GM21423 (cell line): ENCODE data around the gene RET.

Experiments used
- ATAC-seq: cut with Tn5 transposase; IDR thresholded peaks from one replicate; pipeline ENCODE4 v1.9.1; 2021; ENCODE audit warnings: mild to moderate bottlenecking, moderate library complexity; ENCODE audit not compliant: unreplicated experiment

Gene RET

DNA sequence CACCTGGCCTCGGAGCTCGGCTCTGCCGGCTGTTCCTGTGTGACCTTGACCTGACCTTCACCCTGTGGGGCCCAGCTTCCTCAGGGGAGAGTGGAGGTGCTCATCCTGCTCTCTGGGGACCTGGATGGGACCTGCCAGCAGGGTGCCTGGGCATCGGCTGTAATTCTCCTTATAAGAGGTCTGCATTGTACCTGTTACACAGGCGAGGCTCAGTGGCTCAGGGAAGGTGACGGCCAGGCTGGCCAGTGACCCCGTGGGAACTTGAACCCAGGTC lies 29.0 kb downstream of the RET start:
- no peak for ATAC-seq

DNA sequence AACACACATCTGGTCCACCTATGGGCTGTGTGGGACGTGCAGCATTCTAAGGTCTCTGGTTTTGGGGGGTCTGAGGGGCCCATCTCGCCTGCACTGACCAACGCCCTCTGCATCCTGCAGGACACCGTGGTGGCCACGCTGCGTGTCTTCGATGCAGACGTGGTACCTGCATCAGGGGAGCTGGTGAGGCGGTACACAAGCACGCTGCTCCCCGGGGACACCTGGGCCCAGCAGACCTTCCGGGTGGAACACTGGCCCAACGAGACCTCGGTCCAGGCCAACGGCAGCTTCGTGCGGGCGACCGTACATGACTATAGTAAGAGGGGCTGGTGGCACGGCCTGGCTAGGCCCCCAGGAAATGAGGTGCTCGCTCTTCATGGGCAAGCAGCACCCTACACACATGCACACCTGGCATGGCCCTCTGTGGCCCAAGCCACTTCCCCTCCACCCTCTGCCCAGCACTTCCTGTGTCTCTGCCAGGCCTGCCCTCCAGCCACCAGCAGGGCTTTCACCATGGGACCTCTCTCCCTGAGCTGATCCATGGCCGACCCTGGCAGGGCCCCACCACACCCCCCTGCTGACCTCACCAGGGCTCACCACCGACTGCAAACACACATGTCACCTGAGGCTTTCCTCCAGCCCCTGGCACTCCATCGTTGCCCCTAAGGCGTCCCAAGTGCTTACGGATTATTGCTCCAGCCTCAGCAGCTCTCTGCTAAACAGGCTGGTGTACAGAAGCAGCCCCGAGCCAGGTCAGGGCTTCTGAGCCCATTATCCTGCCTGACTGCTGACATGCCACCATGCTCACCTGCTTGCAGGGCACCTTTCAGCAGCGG lies 29.6 kb downstream of the RET start:
- ATAC-seq = no peak

DNA sequence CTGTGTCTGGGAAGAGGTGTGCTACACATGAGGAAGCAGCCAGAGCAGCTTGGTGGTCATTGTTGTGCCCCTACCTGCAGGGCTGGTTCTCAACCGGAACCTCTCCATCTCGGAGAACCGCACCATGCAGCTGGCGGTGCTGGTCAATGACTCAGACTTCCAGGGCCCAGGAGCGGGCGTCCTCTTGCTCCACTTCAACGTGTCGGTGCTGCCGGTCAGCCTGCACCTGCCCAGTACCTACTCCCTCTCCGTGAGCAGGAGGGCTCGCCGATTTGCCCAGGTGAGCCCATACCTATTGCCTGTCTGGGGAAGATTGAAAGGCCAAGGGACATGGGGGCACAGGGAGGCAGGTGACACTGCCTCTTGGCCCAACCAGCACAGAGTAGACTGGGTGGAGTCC lies 32.1 kb downstream of the RET start:
- ATAC-seq = no peak

DNA sequence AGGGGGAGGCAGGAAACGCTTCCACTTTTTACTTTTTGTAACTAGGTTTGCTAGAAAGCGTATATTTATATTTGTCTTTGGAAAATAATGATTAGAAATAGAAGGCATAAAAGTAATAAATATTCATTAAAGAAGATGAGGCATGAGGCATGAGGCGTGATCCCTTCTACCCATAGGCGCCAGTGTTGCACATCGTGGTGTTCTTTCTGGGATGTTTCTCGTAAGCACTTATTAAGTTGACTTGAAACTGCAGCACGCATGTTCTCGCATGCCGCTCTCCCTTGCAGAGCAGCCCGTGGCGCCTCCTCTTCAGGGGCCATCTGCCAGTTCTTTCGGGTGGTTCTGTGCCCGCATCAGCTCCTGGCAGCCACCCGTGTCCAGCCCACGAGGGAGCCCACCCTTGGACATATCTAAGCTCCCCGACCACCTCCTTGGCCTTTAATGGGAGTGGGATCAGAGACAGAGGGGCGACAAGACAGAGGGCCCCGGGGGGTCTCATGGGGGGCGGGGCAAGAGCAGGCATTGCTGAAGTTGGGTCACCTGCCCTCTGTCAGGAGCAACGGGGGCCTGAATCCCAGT lies 32.9 kb downstream of the RET start:
- ATAC-seq = no peak

DNA sequence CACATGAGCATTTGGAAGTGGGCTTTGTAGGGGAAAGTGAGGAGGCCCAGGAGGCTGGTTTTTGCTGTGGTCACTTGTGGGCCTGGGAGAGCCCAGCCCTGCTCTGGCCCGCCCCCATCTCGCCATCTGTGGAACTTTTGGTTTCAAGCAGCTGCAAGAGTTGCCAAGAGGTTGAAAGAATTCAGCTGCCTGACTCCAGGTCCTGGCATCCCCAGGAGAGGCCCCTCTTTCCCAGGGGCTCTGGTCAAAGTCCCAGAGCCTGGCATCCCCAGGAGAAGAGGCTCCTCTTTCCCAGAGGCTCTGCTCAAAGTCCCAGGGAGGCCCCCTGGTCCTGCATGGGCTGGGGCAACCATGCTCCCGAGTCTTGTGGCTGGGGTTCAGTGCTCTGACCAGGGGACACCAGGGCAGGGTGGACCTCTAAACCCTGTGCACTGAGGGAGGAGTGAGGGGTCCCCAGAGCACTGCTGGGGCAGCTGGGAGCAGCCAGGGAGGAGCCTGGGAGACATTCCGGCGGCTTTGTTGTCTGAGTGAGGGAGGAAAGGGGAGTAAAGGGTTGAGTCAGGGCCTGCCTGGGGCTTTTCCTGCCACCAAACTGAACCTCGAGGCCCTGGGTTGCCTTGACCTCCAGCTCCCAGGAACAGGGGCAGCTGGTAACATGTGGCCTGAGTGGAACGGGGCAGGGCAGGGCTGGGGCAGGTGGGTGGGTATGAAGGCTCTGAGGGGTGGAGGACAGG lies 33.6 kb downstream of the RET start:
- no peak for ATAC-seq

DNA sequence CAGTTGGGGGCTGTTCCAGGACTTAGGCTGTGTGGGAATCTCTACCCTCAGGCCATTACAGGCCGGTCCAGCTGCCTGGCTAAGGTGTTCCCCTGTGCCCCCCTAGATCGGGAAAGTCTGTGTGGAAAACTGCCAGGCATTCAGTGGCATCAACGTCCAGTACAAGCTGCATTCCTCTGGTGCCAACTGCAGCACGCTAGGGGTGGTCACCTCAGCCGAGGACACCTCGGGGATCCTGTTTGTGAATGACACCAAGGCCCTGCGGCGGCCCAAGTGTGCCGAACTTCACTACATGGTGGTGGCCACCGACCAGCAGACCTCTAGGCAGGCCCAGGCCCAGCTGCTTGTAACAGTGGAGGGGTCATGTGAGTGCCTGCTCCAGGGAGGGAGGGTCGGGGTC lies 34.2 kb downstream of the RET start:
- no peak for ATAC-seq

DNA sequence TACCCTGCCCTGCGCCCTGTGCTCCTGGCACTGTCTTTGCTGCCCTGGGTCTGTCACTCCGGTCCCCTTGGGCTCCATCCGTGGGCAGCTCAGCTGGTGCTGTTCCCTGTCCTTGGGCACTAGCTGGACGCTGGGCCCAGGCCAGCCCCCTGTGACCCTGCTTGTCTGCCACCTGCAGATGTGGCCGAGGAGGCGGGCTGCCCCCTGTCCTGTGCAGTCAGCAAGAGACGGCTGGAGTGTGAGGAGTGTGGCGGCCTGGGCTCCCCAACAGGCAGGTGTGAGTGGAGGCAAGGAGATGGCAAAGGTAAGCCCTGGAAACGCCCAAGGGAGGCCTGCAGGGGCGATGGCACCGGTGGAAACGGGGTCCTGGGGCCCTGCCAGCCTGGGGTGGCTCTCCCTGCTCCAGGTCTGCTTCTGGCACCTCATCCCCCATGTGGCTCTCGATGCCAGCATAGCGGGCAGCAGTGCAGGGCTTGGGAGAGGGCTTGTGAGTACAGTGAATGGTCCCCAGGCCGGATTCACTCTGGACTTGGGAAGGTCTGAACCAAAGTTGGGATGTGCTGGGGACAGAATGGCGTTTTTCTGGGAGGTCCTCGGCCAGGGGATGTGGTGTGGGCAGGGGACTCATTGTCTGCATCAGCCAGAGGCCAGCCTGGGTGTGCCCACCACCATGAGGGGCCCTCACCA lies 35.2 kb downstream of the RET start:
- no peak for ATAC-seq

DNA sequence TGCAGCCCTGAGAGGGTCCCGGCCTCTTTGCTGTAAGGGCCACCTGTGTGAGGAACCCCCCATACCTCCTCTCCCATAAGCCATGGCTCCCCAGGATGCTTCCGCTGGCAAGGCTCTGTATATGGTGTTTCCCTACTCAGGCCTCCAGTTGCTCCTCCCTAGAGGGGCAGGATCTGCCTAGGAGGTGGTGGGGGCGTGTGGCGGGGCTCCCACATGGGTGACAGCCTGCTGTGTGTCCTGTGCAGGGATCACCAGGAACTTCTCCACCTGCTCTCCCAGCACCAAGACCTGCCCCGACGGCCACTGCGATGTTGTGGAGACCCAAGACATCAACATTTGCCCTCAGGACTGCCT lies 35.7 kb downstream of the RET start:
- no peak for ATAC-seq

DNA sequence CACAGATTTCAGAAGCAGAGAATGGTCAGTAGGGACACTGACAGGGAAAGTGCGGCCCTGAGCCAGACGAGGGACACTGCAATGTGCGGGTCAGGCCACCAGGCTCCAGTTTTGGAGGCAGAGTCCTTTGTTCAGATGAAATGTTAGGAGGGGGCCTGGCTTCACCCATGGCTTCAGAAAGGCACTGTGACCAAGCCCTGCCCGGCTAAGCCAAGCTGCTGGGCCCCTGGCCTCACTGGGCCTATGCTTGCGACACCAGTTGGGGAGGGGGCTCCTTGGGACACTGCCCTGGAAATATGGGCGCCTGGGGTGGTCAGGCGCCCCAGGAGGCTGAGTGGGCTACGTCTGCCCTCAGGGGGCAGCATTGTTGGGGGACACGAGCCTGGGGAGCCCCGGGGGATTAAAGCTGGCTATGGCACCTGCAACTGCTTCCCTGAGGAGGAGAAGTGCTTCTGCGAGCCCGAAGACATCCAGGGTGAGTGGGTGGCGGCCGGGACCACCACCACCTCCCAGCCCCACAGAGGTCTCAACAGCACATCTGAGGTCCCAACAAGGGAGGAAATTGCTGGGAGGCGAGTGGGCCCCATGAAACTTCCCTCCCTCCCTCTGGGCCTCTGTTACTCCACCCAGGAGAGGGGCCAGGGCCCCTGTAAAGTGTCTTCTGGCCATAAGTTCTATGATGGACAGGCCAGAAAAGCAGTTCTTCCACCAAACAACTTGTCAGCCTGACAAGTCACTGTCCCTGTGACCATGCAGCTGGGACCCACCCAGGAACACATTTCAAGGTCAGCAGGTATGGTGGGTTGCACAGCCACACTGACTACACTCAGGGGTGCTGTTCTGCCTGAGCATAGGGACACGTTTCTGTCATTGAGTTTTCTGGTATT lies 36.6 kb downstream of the RET start:
- ATAC-seq = no peak

DNA sequence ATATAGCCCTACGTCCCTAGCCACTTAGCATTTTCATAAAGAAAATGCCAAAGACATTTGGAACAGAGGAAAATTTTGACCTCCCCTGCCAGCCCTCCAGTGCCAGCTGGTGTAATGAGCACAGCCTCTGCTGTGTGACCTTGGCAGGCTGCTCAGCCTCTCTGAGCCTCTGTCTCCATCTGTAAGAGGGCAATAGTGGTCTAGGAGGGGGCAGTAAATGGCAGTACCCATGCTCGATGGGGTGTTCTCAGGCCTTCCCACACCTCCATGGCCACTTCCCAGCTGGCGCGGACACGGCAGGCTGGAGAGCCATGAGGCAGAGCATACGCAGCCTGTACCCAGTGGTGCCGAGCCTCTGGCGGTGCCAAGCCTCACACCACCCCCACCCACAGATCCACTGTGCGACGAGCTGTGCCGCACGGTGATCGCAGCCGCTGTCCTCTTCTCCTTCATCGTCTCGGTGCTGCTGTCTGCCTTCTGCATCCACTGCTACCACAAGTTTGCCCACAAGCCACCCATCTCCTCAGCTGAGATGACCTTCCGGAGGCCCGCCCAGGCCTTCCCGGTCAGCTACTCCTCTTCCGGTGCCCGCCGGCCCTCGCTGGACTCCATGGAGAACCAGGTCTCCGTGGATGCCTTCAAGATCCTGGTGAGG lies 37.3 kb downstream of the RET start:
- no peak for ATAC-seq

DNA sequence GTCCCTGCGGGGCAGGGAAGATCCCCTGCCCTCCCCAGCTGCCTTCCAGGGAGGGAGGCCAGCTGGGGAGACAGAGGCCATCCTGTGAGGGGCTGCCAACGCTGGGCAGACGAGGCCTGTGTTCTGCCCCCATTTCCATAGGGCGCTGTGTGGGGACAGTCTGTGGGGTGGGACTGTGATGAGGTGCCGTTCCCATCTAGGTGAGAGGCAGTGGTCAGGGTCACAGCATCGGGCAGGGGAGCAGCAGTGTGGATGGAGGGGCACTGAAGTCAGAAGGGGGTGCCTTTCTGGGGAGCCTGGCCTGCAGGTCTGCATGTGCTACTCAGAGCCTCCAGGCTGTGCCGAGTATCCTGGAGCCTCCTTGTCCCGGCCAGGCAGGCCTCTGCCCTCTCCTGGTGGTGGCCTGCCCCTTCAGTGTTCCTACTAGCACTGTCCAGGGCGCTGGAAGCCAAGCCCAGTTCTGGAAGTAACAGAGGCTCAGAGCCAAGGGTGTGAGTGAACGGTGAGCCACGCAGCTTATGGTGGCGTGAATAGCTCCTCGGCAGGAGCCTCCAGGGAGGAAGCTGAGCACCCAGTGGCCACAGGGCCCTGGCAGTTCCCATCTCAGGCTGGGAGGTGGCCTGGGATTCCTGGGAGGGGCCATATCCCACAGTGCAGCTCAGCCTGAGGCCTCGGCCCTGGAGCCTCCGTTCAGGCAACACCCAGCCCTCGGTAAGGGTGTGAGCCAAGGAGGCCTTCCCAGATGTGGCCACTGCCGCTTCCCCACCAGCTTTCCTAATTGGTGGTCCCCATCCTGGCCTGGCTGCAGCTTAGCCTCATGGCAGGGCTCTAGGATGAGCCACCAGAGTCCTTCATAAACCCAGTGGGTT lies 38.1 kb downstream of the RET start:
- no peak for ATAC-seq

DNA sequence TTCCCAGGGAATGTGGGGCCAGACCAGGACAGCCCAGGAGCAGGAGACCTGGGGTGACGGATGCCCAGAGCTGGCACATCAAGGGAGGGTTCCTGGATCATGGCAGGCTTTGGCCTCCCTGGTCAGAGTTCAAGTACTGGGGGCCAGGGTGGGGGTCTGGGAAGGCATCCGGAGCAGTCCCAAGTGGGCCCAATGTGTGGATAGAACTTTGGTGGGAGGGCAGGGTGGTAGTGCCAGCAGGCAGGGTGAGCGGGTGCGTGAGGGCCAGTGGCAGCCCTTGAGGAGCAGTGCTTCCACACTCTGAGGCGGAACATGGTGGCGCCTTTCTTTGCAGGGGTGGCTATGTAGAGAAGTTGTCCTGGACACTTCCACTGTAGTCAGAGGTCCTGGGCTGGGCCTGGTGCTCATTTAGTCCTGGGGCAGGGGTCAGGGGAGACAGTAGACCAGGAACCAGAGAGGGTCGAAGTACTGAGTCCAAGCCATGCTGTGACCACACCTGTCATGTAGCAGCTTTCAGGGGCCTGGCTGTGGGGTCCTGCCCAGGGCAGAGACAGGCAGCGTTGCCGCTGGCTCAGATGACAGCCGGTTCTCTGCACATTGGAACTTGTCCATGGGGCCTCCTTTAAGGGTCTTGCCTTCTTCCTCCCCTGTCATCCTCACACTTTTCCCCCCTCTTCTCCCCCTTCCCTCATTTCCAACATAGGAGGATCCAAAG lies 39.2 kb downstream of the RET start:
- ATAC-seq = no peak

DNA sequence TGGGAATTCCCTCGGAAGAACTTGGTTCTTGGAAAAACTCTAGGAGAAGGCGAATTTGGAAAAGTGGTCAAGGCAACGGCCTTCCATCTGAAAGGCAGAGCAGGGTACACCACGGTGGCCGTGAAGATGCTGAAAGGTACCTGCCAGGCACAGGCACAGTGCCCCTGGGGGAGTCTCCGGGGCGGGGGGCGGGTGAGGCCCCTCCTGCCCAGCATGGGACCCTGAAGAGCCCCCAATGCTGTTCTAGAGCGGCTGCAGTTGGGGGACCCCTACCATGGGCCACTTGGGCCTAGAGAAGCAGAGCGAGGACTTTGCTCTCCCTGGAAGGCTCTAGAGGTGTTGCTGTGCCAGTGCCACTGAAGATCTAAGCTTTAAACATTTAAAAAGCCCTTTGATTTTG lies 39.7 kb downstream of the RET start:
- no peak for ATAC-seq

DNA sequence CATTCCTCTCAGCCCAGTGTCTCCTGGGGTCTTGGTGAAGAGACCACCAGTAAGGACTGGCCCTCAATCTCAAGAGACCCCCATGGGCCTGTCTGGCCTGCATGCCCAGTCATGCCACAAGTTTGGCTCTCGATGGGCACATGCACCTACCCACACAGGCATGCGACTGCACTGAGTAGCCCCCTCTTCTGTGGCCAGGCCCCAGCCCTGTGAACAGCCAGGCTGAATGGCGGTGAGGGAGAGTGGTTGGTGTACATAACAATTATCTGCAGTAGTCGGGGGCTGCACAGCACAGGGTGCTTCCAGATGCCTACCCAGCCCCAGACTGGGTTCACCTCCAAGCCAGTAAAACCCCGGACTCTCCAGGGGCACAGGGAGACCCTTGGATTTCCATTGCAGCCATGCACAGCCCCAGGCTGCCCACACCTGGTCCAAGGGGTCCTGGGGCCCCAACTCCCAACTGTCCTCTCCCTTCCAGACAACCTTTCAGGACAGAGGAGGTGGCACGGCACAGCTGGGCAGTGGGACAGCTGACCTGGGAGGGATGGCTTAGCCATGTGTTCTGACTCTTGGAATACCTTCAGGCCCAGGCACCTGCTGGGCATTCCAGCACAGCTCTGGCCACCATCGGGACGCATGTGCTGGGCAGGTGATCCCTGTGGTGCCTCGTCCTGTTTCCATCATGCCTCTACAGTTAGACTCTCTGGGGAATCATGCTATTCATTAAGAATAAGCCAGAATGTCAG lies 40.3 kb downstream of the RET start:
- no peak for ATAC-seq

DNA sequence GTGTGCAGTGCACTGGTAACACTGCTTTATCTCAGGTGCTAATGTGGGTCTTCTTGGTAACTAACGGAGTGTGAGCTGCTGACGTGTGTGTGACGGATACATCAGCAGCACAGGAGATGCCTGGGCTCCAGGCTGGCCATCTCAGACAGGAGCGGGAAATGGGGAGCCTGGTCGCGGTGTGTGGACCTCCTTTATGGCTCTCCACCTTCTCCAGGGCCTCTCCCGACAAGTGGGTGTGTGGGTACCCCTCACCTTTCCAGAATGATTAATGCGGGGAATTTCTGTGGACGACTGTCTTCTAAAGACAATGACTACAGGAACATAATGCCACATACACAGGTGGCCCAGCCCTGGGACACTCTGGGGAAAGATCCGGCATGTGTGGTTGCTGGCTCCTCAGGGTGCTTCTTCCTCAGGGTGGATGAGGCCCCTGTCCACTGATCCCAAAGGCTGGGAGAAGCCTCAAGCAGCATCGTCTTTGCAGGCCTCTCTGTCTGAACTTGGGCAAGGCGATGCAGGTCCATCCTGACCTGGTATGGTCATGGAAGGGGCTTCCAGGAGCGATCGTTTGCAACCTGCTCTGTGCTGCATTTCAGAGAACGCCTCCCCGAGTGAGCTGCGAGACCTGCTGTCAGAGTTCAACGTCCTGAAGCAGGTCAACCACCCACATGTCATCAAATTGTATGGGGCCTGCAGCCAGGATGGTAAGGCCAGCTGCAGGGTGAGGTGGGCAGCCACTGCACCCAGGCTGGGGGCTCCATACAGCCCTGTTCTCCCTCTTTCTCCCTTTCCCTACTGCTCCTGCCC lies 41.1 kb downstream of the RET start:
- ATAC-seq = no peak

DNA sequence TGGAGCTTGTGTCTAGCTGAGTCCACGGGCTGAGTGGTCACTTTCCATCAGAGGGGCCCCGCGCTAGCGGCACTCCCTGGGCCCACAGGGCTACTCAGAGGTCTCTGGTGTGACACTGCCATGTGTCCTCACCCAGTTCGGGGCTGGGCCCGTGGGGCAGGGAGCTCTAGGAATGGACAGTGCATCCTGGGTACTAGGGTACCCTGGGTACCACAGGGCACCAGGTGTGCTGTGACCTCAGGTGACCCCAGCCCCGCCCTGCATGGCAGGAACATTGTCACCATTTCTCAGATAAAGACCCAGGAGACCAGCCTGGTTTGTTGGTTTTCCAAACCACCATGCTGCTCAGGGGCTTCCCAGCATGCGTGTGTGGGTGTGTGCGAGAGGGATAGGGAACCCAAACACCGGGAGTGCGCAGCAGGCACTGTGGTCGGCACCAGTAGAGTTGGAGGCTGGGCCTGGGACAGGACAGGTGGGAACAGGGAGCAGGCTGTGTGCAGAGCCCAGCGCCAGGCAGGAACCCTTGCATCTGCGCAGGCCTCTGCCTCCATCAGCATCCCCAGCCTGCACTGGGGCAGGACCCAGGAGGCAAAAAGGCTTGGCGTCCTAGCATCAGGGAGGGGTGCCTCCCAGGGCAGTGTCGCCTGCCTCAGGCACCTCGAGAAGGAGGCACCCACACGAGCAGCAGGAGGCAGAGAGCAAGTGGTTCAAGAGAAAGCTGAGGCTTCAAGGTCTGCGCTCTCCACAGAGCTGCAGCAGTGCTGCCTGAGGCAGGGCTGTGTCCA lies 42.0 kb downstream of the RET start:
- ATAC-seq = no peak
